Activated gamma-delta T cell treated with anti-CD3 and anti-CD28 coated beads, Interleukin-2, amount 50 U/mL, for 16 hours (primary cell): Measurements from ENCODE around the gene GLYATL2.

Experiments
- DNase-seq: peaks from one replicate; pipeline ENCODE4 v3.0.0-alpha.2; 2020; ENCODE audit warnings: low read depth

GLYATL2 gene

DNA sequence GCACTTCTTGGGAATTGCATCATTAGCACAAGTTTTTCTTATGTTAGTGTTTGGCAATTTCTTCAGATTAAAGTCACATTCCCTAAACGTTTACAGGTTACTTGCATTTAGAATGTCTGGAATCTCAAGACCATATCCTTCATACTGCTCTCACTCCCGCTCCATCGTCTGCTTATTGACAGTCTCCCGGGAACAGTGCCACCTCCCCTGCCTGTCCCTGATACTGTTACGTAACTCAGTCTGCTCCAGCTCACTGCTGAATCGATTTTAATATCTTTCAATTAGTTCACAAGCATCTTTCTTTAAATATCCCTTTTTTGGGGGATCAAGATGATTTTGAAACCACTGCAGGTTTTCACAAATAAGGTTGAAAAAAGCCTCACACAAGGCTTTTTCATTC is 48.2 kb downstream of the GLYATL2 start:
- DNase-seq = no peak

DNA sequence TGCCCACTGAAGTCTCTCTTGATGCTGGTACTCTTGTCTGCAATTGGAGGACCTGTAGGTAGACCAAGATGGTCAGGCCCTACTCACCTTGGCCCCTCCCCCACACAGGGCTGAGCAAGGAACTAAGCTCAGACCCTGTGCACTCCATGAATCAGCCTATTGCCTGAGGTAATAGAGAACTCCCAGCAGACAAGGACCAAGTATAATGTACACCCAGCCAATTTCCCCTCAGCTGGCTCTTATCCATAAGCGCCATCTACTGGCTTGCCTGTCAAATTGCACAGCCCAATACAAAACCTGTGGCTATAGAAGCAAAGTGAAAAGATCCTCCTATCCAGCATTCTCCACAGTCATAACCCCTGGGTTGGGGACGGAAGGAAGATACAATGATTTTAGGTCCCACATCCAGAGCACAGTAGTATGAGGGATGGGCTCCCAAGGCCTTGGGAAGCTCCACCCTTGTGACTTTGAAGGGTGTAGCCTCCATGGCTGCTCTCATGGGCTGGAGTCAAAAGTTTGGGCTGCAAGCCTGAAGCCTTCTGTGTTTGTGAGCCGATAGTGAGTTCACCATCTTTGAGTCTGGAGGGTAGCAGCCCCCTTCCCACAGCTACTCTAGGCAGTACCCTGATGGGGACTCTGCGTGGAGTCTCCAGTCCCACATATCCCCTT is 56.0 kb downstream of the GLYATL2 start:
- no peak for DNase-seq

DNA sequence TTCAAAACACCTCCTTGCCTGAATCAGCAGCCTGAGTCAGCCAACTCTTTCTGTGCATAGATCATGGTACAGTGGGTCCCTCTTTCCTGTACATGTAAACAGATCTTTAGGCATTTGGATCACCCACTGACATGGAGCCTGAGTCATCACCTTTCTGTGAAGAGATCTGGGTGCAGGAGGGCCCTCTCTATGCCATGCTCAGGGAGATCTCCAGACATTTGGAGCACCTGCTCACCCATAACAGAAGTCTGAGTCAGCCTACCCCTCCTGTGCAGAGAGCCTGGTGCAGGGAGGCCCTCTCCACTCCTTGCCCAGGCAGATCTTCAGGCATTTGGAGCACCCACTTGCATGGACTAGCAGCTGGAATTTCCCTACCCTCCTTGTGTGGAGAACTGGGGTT is 56.6 kb downstream of the GLYATL2 start:
- DNase-seq = no peak

DNA sequence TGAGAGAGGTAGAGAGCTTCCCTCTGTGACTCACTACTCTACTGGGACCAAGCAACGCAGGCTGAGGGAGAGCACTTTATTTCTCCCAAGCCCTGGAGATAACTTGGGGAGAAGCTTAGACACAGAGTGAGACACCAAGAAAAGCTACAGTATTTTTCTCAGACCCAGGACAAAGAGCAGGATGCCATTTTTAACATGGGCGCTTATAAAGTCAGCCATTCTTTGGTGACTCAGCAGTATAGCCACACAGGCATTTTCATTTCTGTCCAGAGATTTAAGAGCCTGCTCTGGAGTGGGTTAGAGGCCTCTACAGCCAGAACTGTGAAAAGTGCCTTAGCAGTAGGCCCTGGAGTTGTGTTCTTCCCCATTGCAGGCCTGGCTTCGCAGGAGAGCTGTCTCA is 57.8 kb downstream of the GLYATL2 start:
- no peak for DNase-seq

DNA sequence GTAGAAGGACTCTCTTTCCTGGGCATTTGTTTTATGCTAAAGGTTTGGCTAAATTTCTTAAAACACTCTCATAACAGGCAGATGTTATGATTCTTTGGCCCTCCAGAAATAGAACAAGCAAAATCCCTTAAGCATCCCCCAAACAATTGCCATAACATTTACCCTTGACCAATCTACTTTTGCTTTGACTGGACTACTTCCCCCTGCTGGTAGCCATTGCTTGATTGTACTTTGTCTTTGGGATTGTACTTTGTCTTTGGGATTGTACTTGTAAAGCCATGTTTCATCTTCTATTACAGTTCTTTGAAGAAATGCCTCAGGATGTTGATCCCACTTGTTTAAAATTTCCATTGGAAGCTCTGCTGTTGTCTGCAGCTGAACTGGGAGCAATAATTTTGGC is 59.5 kb downstream of the GLYATL2 start:
- DNase-seq = no peak
